UCSD-AML1 (cell line): Measurements from ENCODE around the gene TTC38.
A peak's percentile ranks its signal among the peaks of the same experiment; 100 is the strongest.

ENCODE experiments used
- DNase-seq: peaks from one replicate; lab custom pipeline; 2025; ENCODE audit not compliant: unreplicated experiment; lab: John Stamatoyannopoulos, UW

TTC38 gene

GRCh38 chr22:46327691-46328465, 60.1 kb downstream of the TTC38 start:
- no peak for DNase-seq

- no peak for DNase-seq
Measured at GRCh38 chr22:46328797-46329196, 61.0 kb downstream of the TTC38 start.

- DNase-seq, result no peak
Measured at GRCh38 chr22:46329616-46330015, 61.8 kb downstream of the TTC38 start.

- no peak for DNase-seq
Measured at GRCh38 chr22:46330426-46330825, 62.6 kb downstream of the TTC38 start.

GRCh38 chr22:46331496-46331895, 63.7 kb downstream of the TTC38 start:
- no peak for DNase-seq

- DNase-seq, result peak; percentile 90
Measured at GRCh38 chr22:46335201-46336118, 67.7 kb downstream of the TTC38 start, which contains the start of gene TRMU. Gene TRMU (plus strand): TSS chr22:46335714. CDS start chr22:46335765, 51 bp downstream.

- no peak for DNase-seq
Measured at GRCh38 chr22:46336119-46337078, 68.6 kb downstream of the TTC38 start.

GRCh38 chr22:46337870-46338269, 70.1 kb downstream of the TTC38 start:
- no peak for DNase-seq

GRCh38 chr22:46338636-46339035, 70.8 kb downstream of the TTC38 start:
- no peak for DNase-seq

- DNase-seq, result no peak
Measured at GRCh38 chr22:46339956-46340355, 72.1 kb downstream of the TTC38 start.

GRCh38 chr22:46340676-46341075, 72.9 kb downstream of the TTC38 start:
- no peak for DNase-seq
